D721Med (cell line): ENCODE results near the gene RAB7A.
A peak's percentile ranks its signal among the peaks of the same experiment; 100 is the strongest.

ENCODE experiments used
- DNase-seq: peaks from one replicate; pipeline ENCODE4 v3.0.0; 2011; ENCODE audit warnings: low spot score; ENCODE audit not compliant: insufficient read length
- FAIRE-seq: peaks from 2 replicates; lab custom pipeline; 2011; peaks lifted over from hg19 to GRCh38; lab: Jason Lieb, UNC
- CTCF ChIP-seq: IDR thresholded peaks from 2 replicates; pipeline ENCODE4 v1.5.1; 2012; ENCODE audit warnings: mild to moderate bottlenecking, control low read depth; ENCODE audit not compliant: insufficient read depth; ENCODE audit errors: missing control alignments

Gene RAB7A

GRCh38 chr3:128788268-128788869 is 62.4 kb downstream of the RAB7A start:
- FAIRE-seq (no peak), DNase-seq (no peak)
- TF ChIP-seq CTCF: no peak

- DNase-seq (no peak), FAIRE-seq (no peak)
- TF ChIP-seq CTCF: no peak
Measured at GRCh38 chr3:128794067-128794768, 68.2 kb downstream of the RAB7A start.

GRCh38 chr3:128794770-128795649 is 69.0 kb downstream of the RAB7A start:
- DNase-seq: peak; percentile 68
- TF ChIP-seq CTCF: peak; percentile 72
- no peak for FAIRE-seq

GRCh38 chr3:128799653-128800052 is 73.7 kb downstream of the RAB7A start:
- FAIRE-seq (no peak), DNase-seq (no peak)
- no peak for TF ChIP-seq CTCF

GRCh38 chr3:128800241-128801187 is 74.5 kb downstream of the RAB7A start:
- FAIRE-seq (no peak), DNase-seq (no peak)
- TF ChIP-seq CTCF: no peak

- DNase-seq: no peak
- no peak for FAIRE-seq
- no peak for TF ChIP-seq CTCF
Measured at GRCh38 chr3:128801779-128802380, 75.9 kb downstream of the RAB7A start.
